Activated T-helper 1 cell treated with anti-CD3 and anti-CD28 coated beads, Interleukin-2, amount 50 U/mL, for 16 hours (primary cell): Measurements from ENCODE around the gene SELENOM.
"Not testable (repeated sequence)": the region's sequence is repeated elsewhere in the genome, so short reads cannot be mapped to it uniquely, and the experiment has no call there.

Source experiments
- DNase-seq, 2 donors: peaks; one replicate each; pipeline ENCODE4 v3.0.0-alpha.2; 2020; ENCODE audit warnings: low read depth in 1 of 2, low spot score in 1 of 2

Gene SELENOM

DNA sequence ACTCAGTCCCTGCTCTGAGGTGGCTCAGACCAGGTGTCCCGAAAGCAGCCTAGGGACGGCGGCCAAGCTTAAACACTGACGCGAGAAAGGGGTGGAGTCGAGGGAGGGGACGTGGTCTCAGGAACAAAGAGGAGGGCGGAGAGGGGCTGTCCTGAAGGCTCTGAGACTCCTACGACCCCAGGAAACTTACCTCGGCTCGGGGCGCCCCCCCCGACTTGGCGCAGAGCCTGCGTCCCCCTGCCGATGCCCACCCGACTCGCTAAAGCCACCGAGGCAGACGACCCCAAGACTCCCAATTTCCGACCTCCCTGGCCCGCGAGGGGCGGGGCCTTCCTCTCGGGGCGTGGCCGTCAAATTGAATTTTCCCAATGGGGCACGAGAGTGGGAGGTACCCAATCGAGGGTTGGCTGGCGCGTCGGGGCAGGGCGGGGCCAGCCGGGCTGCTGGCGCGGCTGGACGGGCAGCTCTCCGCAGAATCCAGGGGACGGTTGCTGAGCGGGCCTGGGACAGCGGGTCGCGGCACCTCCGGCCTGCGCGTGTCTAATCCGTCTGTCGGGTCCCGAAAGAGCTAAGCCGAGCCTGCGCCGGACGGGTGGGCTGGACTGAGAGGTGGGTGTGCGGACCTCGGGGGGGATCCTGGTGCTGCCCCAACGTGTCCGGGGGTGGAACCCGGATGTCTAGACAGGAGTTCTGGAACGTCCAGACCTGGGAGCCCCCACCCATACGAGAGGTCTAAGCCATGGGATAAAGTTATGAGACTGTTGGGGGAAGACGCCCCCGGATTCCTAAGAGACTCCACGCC, 26.3 kb downstream of the SELENOM start, which contains the start of gene SMTN:
Gene SMTN, plus strand, starts transcription at position 471 of the 802 bp plus-strand sequence. CDS start 1,941 bp downstream, outside the sequence.
- DNase-seq = peak; percentile 74 to 77

DNA sequence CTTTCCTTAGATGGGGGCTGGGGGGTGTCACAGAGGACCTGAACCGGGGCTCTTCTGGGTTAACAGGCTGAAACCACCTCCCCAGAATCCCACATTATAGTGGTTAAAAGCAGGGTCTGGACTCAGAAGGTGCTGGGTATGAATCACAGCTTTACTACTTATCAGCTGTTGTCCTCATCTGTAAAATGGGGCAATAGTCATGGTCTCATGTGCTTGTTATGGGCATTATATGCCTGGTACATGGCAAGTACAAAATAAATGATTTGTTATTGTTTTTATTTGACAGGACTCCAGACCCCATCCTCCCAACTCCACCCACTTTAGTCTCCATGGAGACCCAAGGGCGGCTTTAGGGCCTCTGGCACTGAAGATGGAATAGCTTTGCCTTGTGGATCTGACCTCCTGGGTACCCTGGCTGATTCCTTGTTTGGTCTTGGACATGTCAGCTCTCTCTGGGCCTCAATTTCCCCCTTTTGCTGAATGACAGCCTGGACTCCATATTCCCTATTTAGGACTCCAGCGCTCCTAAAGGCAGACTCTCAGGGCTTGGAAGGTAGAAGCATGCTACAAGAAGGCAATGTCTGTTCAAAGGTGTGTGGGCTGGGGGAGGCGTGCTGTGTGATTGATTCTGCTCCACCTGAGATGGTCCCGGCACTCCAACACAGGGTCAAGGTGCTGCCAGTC, 27.1 kb downstream of the SELENOM start:
- DNase-seq = no peak

DNA sequence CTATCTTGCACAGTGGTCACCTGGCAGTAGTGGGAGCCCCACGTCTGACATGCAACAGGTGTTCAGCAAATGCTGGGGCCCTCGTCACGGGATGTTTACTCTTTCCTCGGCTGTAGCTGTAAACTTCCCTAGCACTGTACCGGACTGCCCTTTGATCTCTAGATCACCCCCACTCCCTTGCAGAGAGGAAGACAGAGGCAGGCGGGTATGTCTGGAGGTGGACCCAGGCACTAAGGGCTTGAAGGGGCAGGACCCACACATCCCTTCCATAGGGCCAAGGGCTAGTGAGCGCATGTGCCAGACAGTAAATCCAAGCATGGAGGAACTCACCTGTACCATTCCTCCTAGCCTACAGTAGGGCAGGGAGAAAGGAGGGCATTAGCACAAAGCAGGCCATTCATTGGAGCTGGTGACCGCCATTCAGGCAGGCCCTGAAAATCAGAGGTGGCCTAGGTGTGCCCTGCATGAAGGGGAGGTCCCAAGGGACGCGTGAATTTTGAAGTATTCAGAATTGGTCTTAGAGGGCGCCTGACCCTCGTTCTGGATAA, 28.2 kb downstream of the SELENOM start:
- no peak for DNase-seq

DNA sequence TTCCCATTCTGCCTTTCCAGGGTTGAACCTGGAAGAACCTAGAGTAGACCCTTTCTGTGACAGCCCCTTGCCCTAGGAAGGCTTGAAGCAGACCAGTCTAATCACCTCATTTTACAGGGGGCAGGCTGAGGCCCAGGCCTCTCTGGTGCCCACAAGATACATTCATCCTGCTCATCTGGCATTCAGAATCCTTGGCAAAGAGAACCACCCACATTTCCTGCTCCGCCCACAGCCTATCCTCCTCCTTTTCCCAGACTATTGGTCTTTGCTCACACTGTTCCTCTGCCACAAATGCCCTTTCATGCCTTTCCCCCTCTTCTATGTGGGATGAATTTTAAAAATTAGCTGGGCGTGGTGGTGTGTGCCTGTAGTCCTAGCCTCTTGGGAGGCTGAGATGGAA, 29.0 kb downstream of the SELENOM start:
- DNase-seq = not testable (repeated sequence)

GRCh38 chr22:31077681-31078080, 29.7 kb downstream of the SELENOM start:
- DNase-seq = no peak

DNA sequence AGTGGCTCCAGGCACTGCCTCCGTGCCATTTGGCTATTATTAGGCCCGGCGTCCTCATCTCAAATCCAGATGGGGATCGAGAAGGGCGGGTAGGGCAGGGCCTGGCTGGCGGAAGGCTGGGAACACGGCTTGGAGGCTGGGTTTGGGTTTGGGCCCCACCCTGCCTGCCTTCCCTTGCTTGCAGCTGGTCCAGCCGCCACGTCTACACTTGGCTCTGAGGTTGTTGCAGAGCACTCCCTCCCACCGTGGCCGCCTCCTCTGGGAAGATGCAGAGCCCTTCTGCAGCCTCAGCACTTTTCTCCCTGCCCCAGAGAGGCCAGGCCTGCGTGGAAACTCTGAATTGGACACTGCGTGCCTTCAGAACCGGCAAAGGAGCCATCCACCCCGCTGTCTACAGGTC, 31.4 kb downstream of the SELENOM start:
- no peak for DNase-seq

GRCh38 chr22:31073545-31074145, 33.7 kb downstream of the SELENOM start:
- not testable (repeated sequence) for DNase-seq

DNA sequence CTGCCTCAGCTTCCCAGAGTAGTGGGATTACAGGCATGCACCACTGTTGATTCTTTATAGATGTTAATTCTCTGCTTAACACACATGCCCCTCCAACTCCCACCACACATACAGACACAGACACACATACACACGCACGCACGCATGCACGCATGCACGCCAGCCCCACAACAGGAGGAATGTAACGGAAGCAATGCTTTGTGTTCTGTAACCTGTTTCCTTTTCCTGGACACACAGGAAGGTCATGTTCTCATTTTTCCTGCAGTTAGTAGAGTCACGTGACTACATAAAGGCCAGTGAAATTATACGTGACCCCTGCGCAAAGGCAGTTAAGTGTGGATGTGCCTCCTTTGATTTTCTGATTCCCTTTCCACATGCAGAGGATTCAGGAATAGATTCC, 34.2 kb downstream of the SELENOM start:
- not testable (repeated sequence) for DNase-seq

GRCh38 chr22:31069691-31070314, 37.6 kb downstream of the SELENOM start:
- DNase-seq = not testable (repeated sequence)

GRCh38 chr22:31068970-31069369, 38.4 kb downstream of the SELENOM start:
- no peak for DNase-seq

GRCh38 chr22:31064369-31064768, 43.0 kb downstream of the SELENOM start:
- no peak for DNase-seq

DNA sequence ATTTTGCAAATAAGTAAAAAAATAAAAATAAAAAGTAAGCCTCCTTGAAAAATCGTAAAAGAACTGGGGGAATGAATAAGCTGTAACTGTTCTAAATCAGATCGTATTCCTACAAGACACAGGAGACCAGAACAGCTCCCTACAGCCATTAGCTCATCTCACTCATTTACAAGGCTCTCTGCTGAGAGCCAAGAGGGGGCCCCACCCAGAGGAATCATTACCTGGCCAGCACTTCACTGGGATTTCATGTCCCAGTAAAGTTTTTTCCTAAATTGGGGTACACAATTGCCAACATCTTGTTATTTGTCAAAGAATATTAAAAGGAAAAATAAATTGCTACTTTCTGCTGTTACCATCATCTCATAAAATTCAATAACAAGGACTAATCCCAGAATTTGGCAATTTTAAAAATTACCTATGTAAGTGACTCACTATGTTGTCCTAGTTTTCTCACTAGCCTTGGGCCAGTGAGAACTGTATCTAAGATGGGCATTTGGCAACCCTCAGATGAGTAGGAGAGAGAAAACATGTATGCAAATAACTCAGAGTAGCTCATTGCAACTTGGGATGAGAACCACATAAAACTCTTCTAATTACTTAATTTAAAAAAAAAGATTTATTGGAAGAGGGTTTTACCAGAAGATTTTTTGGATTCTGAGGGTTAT, 44.7 kb downstream of the SELENOM start:
- DNase-seq = no peak

GRCh38 chr22:31059663-31060062, 47.7 kb downstream of the SELENOM start:
- DNase-seq = not testable (repeated sequence)

GRCh38 chr22:31056986-31057599, 50.3 kb downstream of the SELENOM start:
- no peak for DNase-seq

GRCh38 chr22:31055635-31056159, 51.7 kb downstream of the SELENOM start:
- no peak for DNase-seq

DNA sequence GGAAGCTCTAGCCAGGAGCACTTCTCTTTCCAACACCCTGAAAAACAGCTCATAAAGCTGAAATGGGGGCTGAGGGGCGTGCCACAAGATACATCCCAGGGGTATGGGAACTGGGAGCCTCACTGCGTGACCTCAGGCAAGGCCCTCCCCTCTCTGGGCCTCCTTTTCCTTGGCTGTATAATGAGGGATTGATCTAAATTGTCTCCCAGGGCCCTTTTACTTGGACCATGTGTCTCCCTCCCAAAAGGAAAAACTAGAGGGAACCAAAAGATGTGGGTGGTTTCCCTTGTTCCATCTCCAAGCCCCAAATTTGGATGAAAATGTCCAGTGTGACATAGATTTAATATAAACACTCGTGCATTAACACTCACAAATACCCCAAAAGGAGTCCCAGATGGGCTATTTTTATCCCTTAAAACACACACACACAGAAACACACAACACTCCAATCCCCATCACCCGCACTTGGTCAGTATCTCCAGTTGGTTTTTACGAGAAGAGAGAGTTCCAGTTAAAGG, 52.2 kb downstream of the SELENOM start:
- DNase-seq = no peak
